GM13977 (cell line): ENCODE data around the gene CTNNA2.

Source experiments
- DNase-seq: peaks from one replicate; pipeline ENCODE4 v3.0.0; 2012; ENCODE audit warnings: low spot score
- in situ Hi-C: fragments of 300-500 bp; cut with MboI; formaldehyde crosslinking; loops from one replicate; pipeline ENCODE4 v1.12.0; 2022; ENCODE audit warnings: low sequenced_read_pairs, low pct_unique_long_range_greater_than_20kb, mixed read lengths, inconsistent platforms; ENCODE audit not compliant: unreplicated experiment
- TF ChIP-seq, protein P1 (sequence below): IDR thresholded peaks from 2 replicates; pipeline ENCODE4 v1.5.1; 2012; ENCODE audit warnings: mild to moderate bottlenecking, control low read depth; ENCODE audit not compliant: insufficient read depth; ENCODE audit errors: extremely low read depth, missing control alignments

The CTNNA2 gene

DNA sequence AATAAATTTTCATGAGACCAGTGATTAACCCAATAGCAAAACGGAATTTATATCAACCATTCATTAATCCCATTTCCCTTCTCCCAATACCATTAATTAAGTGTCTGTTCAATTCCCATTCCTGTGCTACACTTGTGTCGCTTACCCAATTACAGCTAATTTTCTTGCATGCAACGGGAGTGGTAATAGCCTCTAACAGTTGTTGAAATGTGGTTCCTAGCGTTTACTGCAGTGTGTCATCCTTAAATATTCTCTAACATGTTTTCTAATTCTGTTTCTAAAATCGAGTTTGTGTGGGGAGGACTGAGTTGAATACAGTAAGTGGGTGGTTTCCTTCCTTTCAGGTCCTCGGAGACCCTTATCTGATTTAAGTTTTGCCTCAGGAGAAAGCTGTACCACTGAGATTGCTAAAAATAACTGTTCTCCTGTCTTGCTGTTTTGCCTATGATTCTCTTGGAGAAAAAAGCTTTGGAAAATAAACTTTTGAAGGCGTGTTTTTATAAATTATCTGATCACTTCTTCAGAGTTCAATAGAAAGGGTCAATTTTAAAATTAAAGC is 851.0 kb downstream of the CTNNA2 start:
- no peak for DNase-seq
- in situ Hi-C loops = no loop called here

DNA sequence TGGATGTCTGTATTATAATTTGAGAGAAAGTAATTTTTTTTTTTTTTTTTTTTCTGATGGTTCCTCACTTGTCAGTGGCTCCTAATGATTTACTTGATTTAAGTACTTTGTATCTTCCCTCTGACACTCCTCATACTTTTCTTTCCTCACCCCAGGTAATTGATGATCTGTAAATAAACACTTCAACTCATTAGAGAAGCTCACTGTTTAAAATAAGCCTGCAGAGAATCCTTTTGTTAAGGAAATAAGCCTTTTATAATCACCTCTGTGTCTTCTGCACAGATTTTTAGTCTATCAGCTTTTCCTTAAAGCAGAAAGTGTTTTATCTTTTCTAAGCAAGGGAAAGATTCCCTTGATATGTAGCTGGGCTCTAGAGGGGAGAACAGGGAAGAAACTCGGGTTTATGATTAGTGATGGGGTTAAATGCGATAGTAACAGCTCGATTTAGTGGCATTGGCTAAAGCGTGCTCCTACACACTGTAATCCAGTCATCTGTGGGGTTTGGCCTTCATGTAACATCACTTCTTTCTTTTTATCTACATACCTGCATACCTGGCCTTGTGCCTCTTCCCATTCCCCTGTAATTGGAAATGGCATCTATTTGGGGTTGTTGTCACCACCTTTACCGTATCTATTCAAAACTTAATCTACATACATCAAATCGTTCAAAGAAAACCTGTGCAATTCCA is 851.8 kb downstream of the CTNNA2 start:
- TF ChIP-seq, protein P1, sequence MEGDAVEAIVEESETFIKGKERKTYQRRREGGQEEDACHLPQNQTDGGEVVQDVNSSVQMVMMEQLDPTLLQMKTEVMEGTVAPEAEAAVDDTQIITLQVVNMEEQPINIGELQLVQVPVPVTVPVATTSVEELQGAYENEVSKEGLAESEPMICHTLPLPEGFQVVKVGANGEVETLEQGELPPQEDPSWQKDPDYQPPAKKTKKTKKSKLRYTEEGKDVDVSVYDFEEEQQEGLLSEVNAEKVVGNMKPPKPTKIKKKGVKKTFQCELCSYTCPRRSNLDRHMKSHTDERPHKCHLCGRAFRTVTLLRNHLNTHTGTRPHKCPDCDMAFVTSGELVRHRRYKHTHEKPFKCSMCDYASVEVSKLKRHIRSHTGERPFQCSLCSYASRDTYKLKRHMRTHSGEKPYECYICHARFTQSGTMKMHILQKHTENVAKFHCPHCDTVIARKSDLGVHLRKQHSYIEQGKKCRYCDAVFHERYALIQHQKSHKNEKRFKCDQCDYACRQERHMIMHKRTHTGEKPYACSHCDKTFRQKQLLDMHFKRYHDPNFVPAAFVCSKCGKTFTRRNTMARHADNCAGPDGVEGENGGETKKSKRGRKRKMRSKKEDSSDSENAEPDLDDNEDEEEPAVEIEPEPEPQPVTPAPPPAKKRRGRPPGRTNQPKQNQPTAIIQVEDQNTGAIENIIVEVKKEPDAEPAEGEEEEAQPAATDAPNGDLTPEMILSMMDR = no peak
- DNase-seq = no peak
- in situ Hi-C loops = no loop called here

More for the DNA sequence above, 851.0 kb downstream of the CTNNA2 start:
- TF ChIP-seq, protein P1 = no peak

DNA sequence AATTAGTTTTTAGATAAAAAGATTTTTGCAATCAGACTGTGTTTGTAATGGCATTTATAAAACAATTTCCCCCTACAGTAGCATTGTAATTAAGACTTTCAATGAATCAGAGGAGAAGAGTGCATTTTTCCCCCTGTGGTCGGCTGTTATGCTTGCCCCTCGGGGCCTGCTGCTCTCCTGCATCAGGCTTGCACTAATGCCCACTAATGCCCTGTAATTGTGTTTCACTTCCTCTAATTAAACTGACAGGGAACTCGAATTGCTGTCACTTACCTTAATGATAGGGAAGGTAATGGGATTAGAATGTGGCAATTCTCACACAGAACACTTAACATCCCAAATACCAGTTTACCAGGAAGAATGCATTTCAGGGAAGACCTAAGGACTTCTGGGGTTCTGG is 852.9 kb downstream of the CTNNA2 start:
- no peak for DNase-seq
- TF ChIP-seq, protein P1 = no peak
- in situ Hi-C loops = no loop called here

DNA sequence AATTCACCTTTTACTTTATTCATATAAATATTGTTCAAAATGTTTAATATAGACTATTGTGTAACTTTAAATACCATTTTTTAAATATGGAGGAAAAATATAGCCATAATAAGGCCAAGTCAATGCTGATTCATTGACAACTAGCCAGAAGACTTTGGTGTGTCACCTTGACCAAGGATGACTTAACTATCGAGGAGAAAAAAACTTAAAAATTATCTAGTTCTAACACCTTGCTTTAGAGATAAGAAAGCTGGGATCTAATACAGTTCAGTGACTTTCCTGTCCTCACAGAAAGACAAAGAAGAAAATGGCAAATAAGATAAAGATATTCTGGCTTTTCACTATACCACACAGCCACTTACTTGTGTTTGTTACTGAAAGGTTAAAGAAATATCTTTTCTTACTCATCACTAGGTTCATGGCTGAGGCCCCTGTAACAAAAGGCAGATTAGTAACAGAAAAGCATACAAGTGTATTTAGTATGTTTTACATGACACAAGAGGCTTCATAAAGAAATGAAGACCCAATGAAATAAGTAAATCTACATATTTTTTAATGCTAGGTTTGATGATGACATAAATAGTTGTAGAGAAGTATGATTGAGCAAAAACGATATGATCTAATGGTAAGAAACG is 857.6 kb downstream of the CTNNA2 start:
- in situ Hi-C loops = no loop called here
- TF ChIP-seq, protein P1 = no peak
- DNase-seq = no peak

DNA sequence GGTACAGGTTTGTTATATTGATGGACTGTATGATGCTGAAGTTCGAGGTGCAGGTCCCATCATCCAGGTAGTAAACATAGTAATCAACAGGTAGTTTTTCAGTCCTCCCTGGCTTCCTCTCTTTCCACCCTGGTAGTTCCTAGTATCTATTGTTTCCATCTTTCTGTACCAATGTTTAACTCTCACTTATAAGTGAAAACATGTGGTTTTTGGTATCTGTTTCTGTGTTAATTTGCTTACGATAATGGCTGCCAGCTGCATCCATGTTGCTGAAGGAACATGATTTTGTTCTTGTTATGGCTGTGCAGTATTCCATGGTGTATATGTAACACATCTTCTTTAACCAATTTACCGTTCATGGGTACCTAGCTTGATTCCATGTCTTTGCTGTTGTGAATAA is 861.3 kb downstream of the CTNNA2 start:
- no peak for DNase-seq
- in situ Hi-C loops = no loop called here
- TF ChIP-seq, protein P1 = no peak

DNA sequence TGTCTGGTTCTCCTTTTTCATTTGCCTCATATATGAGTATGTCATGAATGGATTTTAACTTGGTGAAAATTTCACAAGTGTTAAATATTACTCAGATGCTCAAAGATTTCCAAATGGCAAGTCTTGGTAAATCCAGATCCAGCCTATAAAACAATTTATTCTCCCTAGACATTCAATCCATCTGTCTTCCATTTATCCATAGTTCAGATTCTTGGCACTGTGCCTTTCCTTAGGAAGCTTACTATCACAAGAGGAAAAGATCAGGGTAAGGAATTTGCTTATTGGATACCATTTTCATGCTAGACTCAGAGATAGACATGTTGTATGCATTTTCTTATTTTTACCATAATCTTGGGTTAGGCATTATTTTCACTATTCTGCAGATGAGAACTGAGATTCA is 864.2 kb downstream of the CTNNA2 start:
- in situ Hi-C loops = no loop called here
- no peak for DNase-seq
- TF ChIP-seq, protein P1 = no peak
